ENCODE results near the gene DAPK3. TPM values are rescaled to one million over a fixed set of nuclear protein-coding genes. Genes with fewer than 3 reads are reported as not detected.
A peak's percentile ranks its signal among the peaks of the same experiment; 100 is the strongest.

Gene DAPK3
- total RNA-seq, 2 donors from 2014 or later: 167 to 241 TPM

- Histone ChIP-seq H3K36me3 (peaks cover 86% of the 10 kb centered on the region), H3K4me3 (no peak overlapping the region), H3K4me1 (ENCODE audit: control insufficient read depth in 1 of 2, low read depth in 2 of 2) (peaks cover 10 to 19% of the 10 kb centered on the region in 2 donors), H3K9me3 (no peaks in the 10 kb centered on the region), H3K27ac (no peak overlapping the region), H3K27me3 (replicated peaks; ENCODE audit: insufficient read depth) (no peaks in the 10 kb centered on the region)
- TF ChIP-seq CTCF (IDR thresholded peaks at IDR 0.05): no peak
- DNase-seq (ENCODE audit: low spot score) (no peak), ATAC-seq (ENCODE audit: insufficient number of reproducible peaks, low FRiP score, low read depth) (no peak)
Observed at GRCh38 chr19:3979289-3979673, 8.4 kb upstream of the DAPK3 start.

- H3K27ac ChIP-seq: no peak overlapping the region
- DNase-seq (ENCODE audit: low spot score): no peak
- H3K27me3 ChIP-seq (replicated peaks; ENCODE audit: insufficient read depth): no peaks in the 10 kb centered on the region
- no peak for ATAC-seq (ENCODE audit: insufficient number of reproducible peaks, low FRiP score, low read depth)
- H3K36me3 ChIP-seq: peaks cover 76% of the 10 kb centered on the region
- H3K9me3 ChIP-seq: no peaks in the 10 kb centered on the region
- H3K4me1 ChIP-seq (ENCODE audit: control insufficient read depth in 1 of 2, low read depth in 2 of 2): peaks cover 0 to 8% of the 10 kb centered on the region in 2 donors
- H3K4me3 ChIP-seq: no peak overlapping the region
- TF ChIP-seq CTCF (IDR thresholded peaks at IDR 0.05): no peak
Observed at GRCh38 chr19:3978145-3978544, 7.2 kb upstream of the DAPK3 start.

GRCh38 chr19:3977242-3978143 is 6.6 kb upstream of the DAPK3 start:
- TF ChIP-seq CTCF (IDR thresholded peaks at IDR 0.05): peak; percentile 16
- ATAC-seq (ENCODE audit: insufficient number of reproducible peaks, low FRiP score, low read depth): no peak
- H3K27ac ChIP-seq: peak overlapping the region in 1 of 2 donors; percentile 50
- no peaks in the 10 kb centered on the region for H3K9me3 ChIP-seq
- H3K36me3 ChIP-seq: peaks cover 72% of the 10 kb centered on the region
- no peak for DNase-seq (ENCODE audit: low spot score)
- H3K27me3 ChIP-seq (replicated peaks; ENCODE audit: insufficient read depth): no peaks in the 10 kb centered on the region
- no peak overlapping the region for H3K4me3 ChIP-seq
- H3K4me1 ChIP-seq (ENCODE audit: control insufficient read depth in 1 of 2, low read depth in 2 of 2): peaks cover 0 to 1% of the 10 kb centered on the region in 2 donors

- Histone ChIP-seq H3K4me1 (ENCODE audit: control insufficient read depth in 1 of 2, low read depth in 2 of 2) (no peaks in the 10 kb centered on the region), H3K27me3 (replicated peaks; ENCODE audit: insufficient read depth) (no peaks in the 10 kb centered on the region), H3K4me3 (no peak overlapping the region), H3K9me3 (no peaks in the 10 kb centered on the region), H3K27ac (peak overlapping the region in 1 of 2 donors; percentile 50), H3K36me3 (peaks cover 64% of the 10 kb centered on the region)
- DNase-seq (ENCODE audit: low spot score) (no peak), ATAC-seq (ENCODE audit: insufficient number of reproducible peaks, low FRiP score, low read depth) (no peak)
- TF ChIP-seq CTCF (IDR thresholded peaks at IDR 0.05): no peak
Observed at GRCh38 chr19:3976495-3977241, 5.8 kb upstream of the DAPK3 start.

GRCh38 chr19:3975637-3976087 is 4.8 kb upstream of the DAPK3 start:
- Histone ChIP-seq H3K4me1 (ENCODE audit: control insufficient read depth in 1 of 2, low read depth in 2 of 2) (no peaks in the 10 kb centered on the region), H3K27ac (no peak overlapping the region), H3K36me3 (peaks cover 54% of the 10 kb centered on the region), H3K9me3 (no peaks in the 10 kb centered on the region), H3K27me3 (replicated peaks; ENCODE audit: insufficient read depth) (no peaks in the 10 kb centered on the region), H3K4me3 (no peak overlapping the region)
- TF ChIP-seq CTCF (IDR thresholded peaks at IDR 0.05): no peak
- ATAC-seq (ENCODE audit: insufficient number of reproducible peaks, low FRiP score, low read depth): no peak
- no peak for DNase-seq (ENCODE audit: low spot score)

Measured in thoracic aorta (tissue), 2 donors.